GM18507 (cell line): ENCODE measurements around the gene CAMTA1.

Experiments used
- DNase-seq: peaks from one replicate; pipeline ENCODE4 v3.0.0; 2011; ENCODE audit warnings: low read depth; ENCODE audit not compliant: insufficient read length; ENCODE audit errors: extremely low spot score
- FAIRE-seq: peaks from 2 replicates; lab custom pipeline; 2011; peaks lifted over from hg19 to GRCh38; lab: Jason Lieb, UNC

Gene CAMTA1

DNA sequence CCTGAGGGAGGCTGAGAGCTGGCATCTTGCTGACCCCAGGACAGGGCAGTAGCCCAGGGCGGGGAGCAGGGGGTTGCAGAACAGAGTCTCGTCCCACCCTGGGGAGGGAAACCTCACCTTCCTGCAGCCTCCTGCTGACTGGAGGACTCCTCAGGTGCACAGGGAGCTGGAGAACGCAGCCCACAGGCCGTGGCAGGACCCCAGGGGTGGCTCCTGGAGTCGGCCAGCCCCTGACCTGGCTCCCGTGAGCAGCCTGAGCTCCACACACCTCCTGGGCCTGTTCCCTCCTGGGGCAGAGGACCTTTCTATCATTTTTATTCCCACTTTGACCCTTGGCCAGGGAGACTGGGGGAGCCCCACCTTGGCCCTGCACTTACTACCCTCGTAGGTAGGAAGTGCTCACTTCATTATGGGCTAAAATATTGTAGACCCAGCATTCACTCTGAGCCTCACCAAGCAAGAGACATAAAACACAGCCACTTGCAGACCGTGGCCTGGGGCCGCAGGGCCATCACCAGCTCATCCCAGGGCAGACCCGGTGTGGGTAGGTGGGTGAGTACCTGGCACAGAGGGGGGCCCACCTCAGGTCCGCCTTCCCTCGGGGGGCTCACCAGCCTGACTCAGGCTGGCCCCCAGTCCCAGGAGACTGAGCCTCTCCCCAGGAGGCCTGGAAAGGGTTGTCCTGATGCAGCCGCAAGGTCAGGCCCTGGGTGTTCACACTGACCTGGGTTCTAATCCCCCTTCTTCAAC, 698.6 kb downstream of the CAMTA1 start:
- no peak for DNase-seq
- FAIRE-seq, result no peak

GRCh38 chr1:7485086-7485780, 700.0 kb downstream of the CAMTA1 start:
- FAIRE-seq (no peak), DNase-seq (no peak)

- FAIRE-seq, result no peak
- DNase-seq, result no peak
Measured at GRCh38 chr1:7485826-7486225, 700.6 kb downstream of the CAMTA1 start.

GRCh38 chr1:7487766-7488474, 702.7 kb downstream of the CAMTA1 start:
- no peak for FAIRE-seq
- DNase-seq, result no peak

- FAIRE-seq, result no peak
Measured at GRCh38 chr1:7488475-7488842, 703.2 kb downstream of the CAMTA1 start.

GRCh38 chr1:7489586-7489985, 704.3 kb downstream of the CAMTA1 start:
- no peak for DNase-seq
- no peak for FAIRE-seq

More at GRCh38 chr1:7488475-7488842, 703.2 kb downstream of the CAMTA1 start:
- DNase-seq, result no peak

DNA sequence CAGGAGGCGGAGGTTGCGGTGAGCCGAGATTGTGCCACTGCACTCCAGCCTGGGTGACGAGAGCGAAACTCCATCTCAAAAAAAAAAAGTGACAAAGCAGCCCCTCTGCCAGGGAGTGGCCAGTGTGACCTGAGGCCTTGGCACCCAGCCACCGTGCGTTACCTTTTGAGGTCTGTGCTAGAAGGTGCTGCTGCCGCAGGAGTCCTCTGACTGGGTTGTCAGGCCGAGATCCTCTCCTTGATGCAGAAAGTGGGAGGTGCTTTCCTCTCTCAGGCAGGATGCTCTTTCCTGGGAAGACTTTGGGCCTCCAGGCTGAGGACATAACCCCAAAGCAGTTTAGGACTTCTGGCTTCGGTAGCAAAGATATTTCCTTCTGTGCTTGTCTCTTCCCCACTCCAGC, 705.3 kb downstream of the CAMTA1 start:
- FAIRE-seq (no peak), DNase-seq (no peak)

DNA sequence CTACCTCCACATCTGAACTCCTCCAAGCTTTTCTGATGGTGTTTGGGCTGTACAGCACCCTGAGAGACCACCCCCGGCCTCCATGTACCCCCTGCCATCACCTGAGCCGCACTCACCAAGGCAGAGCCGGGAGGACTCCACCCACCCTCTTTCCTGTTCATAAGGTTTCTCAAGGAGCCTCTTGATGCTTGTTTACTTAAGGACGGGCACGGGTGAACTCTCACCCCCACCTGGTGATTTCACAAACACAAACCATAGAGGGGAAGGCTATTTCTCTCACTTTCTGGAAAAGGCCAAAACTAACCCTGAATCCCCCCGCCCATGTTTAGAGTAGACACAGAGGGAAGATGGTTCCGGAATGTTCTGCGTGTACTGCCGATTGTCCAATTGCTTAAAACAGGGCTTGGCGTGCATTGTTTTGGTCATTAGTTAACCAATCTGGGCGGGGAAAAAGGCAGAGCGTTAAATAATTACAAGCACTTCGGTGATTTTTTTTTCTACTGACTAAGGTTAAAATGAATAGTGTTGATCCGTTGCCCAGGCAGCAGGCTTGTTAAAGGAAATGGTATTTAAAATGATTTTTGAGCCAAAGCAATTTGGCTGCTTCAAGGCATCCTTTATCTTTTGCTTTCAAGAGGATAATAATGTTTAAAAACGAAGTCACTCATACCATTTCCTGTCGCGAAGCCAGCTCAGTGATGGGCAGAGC, 706.0 kb downstream of the CAMTA1 start:
- DNase-seq (no peak), FAIRE-seq (no peak)

- DNase-seq (no peak), FAIRE-seq (no peak)
Measured at GRCh38 chr1:7491818-7492173, 706.5 kb downstream of the CAMTA1 start.

GRCh38 chr1:7493711-7494454, 708.6 kb downstream of the CAMTA1 start:
- no peak for DNase-seq
- FAIRE-seq, result no peak

GRCh38 chr1:7495962-7496361, 710.7 kb downstream of the CAMTA1 start:
- no peak for DNase-seq

GRCh38 chr1:7497107-7497637, 711.9 kb downstream of the CAMTA1 start:
- FAIRE-seq, result no peak
- no peak for DNase-seq

More at GRCh38 chr1:7495962-7496361, 710.7 kb downstream of the CAMTA1 start:
- no peak for FAIRE-seq

DNA sequence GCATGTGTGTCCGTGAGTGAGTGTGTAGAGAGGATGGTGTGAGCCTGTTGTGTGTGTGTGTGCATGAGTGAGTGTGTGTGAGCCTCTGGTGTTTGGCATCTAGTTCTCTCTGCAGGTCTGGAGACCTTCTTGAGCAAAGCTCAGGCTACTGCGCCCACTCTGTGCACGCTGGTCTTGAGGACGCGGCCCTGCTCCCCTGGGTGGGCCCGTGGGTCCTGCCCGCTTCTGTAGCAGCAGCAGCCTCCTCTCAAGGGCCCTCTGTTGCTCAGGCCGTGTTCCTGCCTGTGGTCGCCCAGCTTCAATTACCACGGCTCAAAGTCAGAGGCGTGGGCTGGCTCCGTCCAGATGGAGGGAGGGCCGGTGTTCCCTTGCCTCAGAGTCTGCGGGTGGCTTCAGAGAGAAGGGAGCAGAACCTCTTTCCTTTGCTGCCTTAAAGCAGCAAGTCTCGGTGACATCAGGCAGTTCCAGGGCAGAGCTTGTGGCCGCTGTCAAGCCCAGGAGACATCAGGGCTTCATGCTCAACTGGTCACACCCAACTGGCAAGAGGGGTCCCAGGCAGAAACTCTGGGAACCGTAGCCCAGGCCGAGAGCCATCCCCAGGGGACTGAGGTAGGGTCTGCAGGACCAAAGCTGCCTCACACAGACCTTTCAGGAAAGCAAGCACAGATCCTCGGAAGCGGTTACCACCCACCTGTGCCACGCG, 715.3 kb downstream of the CAMTA1 start:
- FAIRE-seq, result no peak
- no peak for DNase-seq

GRCh38 chr1:7501084-7501491, 715.8 kb downstream of the CAMTA1 start:
- DNase-seq (no peak), FAIRE-seq (no peak)

DNA sequence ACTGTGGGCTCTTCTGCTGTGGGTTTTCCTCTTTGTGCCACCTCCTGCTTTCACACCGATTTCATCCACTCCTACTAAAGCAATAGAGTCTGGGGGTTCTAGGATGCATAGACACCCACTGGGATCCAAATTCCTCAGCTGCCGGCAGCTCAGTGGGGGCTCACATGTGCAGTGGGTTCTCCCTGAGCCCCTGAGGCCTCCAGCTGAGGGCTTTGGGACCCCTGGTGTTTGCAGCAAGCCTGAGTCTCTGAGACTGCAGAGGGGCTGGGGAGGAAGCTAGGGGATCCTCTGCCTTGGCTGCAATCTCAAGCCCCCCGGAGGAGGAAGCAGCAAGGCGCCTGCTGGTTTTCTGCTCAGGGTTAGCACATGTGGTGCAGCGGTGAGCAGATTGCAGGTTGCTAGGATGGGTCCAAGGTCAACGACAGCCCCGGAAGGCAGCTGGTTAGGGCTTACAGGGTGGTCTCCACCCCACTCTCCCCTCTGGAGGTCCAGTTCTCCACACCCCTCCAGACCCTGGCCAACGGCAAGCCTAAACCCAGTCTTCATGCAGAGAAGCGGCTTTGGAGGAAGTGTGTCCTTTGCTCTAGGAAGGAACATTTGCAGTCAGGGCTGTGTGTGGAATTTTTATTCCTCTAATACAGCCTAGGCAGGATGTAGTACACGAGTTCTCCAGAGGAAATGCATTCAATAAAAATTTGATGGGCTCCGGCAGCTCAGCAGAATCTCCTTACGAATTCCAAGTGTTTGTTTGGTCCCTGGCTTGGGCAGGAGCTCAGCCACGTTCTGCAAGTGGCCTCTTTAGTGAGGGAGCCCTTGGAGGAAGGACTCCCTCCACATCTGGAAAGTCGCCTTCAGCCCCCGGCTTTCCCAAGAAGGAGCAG, 716.7 kb downstream of the CAMTA1 start:
- FAIRE-seq (no peak), DNase-seq (no peak)

GRCh38 chr1:7503691-7504437, 718.6 kb downstream of the CAMTA1 start:
- FAIRE-seq, result no peak
- no peak for DNase-seq

GRCh38 chr1:7504438-7504720, 719.1 kb downstream of the CAMTA1 start:
- DNase-seq, result no peak
- FAIRE-seq, result no peak
